H1 (cell line): ENCODE data around the gene SPECC1. TPM values are rescaled to one million over a fixed set of nuclear protein-coding genes. Genes with fewer than 3 reads are reported as not detected.

Experiments
- HDAC6 ChIP-seq: IDR thresholded peaks from one replicate; pipeline ENCODE4 v1.7.1; 2012; ENCODE audit warnings: low read depth, mild to moderate bottlenecking, inconsistent platforms, low read length, moderate library complexity
- SRF ChIP-seq: IDR thresholded peaks from 2 replicates; pipeline ENCODE4 v1.6.1; 2011; ENCODE audit warnings: mild to moderate bottlenecking, low read depth, low read length, moderate library complexity
- TEAD4 ChIP-seq: IDR thresholded peaks from 2 replicates; pipeline ENCODE4 v1.6.1; 2012; ENCODE audit warnings: low read depth, low read length, inconsistent platforms, mixed read lengths
- polyA plus RNA-seq, 7 experiments: library from polyadenylated mRNA; depleted of rRNA in 3 of 7; stranded (reverse) in 5 of 7; unstranded in 2 of 7; fragments of >200 nt in 5 of 7; fragments of 200-250 nt in 2 of 7; gene quantifications; 1 replicate in 5 of 7; 2 replicates in 1 of 7; 4 replicates in 1 of 7; pipeline versions ENCODE4 v1.2.1 to v1.2.3, GENCODE V29; 2011 to 2013; ENCODE audit warnings: missing spikeins in 2 of 7, mixed read lengths in 2 of 7
- total RNA-seq: library from RNA; stranded (reverse); fragmentation: NEBNext Ultra II Directional; extraction: Animal tissue kit (Norgen Biotek cat#: 25700); gene quantifications from 2 replicates; pipeline ENCODE4 v1.2.1, GENCODE V29; 2021
- TF ChIP-seq, protein P1 (sequence below), 3 experiments: IDR thresholded peaks; 1 replicate in 2 of 3; 2 replicates in 1 of 3; pipeline versions ENCODE4 v1.5.1 to v1.6.1; 2011; ENCODE audit warnings: low read length in 3 of 3, mild to moderate bottlenecking in 3 of 3, inconsistent platforms in 2 of 3, low read depth in 1 of 3, moderate library complexity in 1 of 3; ENCODE audit not compliant: insufficient read depth in 1 of 3; ENCODE audit errors: control extremely low read depth in 1 of 3
- TF ChIP-seq, protein P2 (sequence below): IDR thresholded peaks from 2 replicates; pipeline ENCODE4 v1.6.1; 2011; ENCODE audit warnings: low read depth, mild to moderate bottlenecking, low read length; ENCODE audit not compliant: insufficient read depth

SPECC1 gene
- total and polyA plus RNA-seq, 2 of the 8 experiments (the other 6 are each of a cell fraction or from before 2014, with no cell fraction given) = 35.8 to 87.9 TPM

DNA sequence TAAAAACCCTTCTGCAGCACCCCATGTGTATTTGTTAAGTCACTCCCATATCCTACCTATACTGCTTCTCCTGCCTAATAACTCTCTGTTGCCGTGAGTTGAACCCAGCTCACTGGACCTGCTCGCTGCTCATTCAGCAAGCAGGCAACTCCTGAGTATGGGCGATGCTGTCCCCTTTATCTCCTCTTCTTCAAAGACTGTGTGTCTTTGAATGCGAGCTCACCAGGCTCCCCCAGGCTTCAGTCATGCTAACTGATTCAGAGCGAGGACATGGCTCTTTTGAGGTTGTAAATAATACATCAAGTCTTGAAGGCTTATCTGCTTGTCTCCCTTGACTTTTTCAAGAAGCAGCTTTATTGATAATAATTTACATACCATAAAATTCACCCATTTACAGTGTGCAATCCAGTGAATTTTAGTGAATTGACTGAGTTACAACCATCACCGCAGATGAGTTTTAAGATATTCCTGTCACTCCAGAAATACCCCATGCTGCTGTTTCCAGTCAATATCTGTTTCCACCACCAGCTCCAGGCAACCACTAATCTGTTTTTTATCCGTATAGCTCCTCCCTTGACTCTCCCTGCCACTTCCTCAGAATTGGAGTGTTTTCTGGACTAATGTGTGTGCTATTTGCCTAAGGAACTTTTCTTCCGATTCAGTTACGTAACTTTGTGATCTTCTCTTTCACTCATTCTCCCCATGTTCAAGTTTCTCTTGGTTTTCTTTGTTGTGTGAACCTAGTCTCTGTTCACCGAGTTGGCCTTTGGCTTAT is 132.2 kb downstream of the SPECC1 start (continued):
- TF ChIP-seq, protein P1, sequence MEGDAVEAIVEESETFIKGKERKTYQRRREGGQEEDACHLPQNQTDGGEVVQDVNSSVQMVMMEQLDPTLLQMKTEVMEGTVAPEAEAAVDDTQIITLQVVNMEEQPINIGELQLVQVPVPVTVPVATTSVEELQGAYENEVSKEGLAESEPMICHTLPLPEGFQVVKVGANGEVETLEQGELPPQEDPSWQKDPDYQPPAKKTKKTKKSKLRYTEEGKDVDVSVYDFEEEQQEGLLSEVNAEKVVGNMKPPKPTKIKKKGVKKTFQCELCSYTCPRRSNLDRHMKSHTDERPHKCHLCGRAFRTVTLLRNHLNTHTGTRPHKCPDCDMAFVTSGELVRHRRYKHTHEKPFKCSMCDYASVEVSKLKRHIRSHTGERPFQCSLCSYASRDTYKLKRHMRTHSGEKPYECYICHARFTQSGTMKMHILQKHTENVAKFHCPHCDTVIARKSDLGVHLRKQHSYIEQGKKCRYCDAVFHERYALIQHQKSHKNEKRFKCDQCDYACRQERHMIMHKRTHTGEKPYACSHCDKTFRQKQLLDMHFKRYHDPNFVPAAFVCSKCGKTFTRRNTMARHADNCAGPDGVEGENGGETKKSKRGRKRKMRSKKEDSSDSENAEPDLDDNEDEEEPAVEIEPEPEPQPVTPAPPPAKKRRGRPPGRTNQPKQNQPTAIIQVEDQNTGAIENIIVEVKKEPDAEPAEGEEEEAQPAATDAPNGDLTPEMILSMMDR (IDR thresholded peaks at IDR 0.05; ENCODE audit: control extremely low read depth in 1 of 3, insufficient read depth in 1 of 3, low read depth in 1 of 3, low read length in 3 of 3) = no peak
- TF ChIP-seq, protein P2, sequence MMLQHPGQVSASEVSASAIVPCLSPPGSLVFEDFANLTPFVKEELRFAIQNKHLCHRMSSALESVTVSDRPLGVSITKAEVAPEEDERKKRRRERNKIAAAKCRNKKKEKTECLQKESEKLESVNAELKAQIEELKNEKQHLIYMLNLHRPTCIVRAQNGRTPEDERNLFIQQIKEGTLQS = no peak
- TF ChIP-seq HDAC6 (no peak), SRF (no peak), TEAD4 (no peak)
